GM23248 (cell line): ENCODE results near the gene DSTYK. TPM values are rescaled to one million over a fixed set of nuclear protein-coding genes. Genes with fewer than 3 reads are reported as not detected.

Experiments used
- DNase-seq: peaks from one replicate; pipeline ENCODE4 v3.0.0-alpha.2; 2015
- H2AFZ ChIP-seq: fragments of 200-600 bp; sonication (generic); 2 replicates; pipeline ENCODE4 v1.6.1; 2016; ENCODE audit warnings: antibody characterized with exemption
- H3F3A ChIP-seq: fragments of 200-600 bp; sonication (generic); 2 replicates; pipeline ENCODE4 v1.6.1; 2016; ENCODE audit warnings: mild to moderate bottlenecking, antibody characterized with exemption, mixed run types; ENCODE audit not compliant: insufficient read depth
- H3K27ac ChIP-seq: fragments of 200-600 bp; sonication (generic); 2 replicates; pipeline ENCODE4 v1.5.1; 2016; ENCODE audit warnings: mild to moderate bottlenecking
- H3K27me3 ChIP-seq: fragments of 200-600 bp; sonication (generic); replicated peaks from 2 replicates; pipeline ENCODE4 v1.6.1; 2016; ENCODE audit warnings: mild to moderate bottlenecking; ENCODE audit not compliant: insufficient read depth
- H3K36me3 ChIP-seq: fragments of 200-600 bp; sonication (generic); 2 replicates; pipeline ENCODE4 v1.6.1; 2016; ENCODE audit warnings: low read depth, mild to moderate bottlenecking
- H3K4me1 ChIP-seq: fragments of 200-600 bp; sonication (generic); 2 replicates; pipeline ENCODE4 v1.6.1; 2016; ENCODE audit warnings: mild to moderate bottlenecking; ENCODE audit not compliant: insufficient read depth
- H3K4me2 ChIP-seq: fragments of 200-600 bp; sonication (generic); one replicate; pipeline ENCODE4 v1.6.1; 2016; ENCODE audit warnings: mild to moderate bottlenecking; ENCODE audit not compliant: unreplicated experiment
- H3K4me3 ChIP-seq: fragments of 200-600 bp; sonication (generic); 2 replicates; pipeline ENCODE4 v1.5.1; 2016; ENCODE audit warnings: mild to moderate bottlenecking
- H3K79me2 ChIP-seq: fragments of 200-600 bp; sonication (generic); 2 replicates; pipeline ENCODE4 v1.6.1; 2016; ENCODE audit warnings: mild to moderate bottlenecking; ENCODE audit not compliant: insufficient read depth
- H3K9ac ChIP-seq: fragments of 200-600 bp; sonication (generic); 2 replicates; pipeline ENCODE4 v1.6.1; 2016; ENCODE audit warnings: mild to moderate bottlenecking
- H3K9me2 ChIP-seq: fragments of 200-600 bp; sonication (generic); 2 replicates; pipeline ENCODE4 v1.6.1; 2016; ENCODE audit warnings: mixed run types, mild to moderate bottlenecking, moderate library complexity; ENCODE audit not compliant: insufficient read depth
- H3K9me3 ChIP-seq: fragments of 200-600 bp; sonication (generic); one replicate; pipeline ENCODE4 v1.6.1; 2017; ENCODE audit warnings: low read depth
- H4K20me1 ChIP-seq: fragments of 200-600 bp; sonication (generic); 2 replicates; pipeline ENCODE4 v1.6.0; 2016; ENCODE audit not compliant: insufficient read depth
- EZH2 ChIP-seq: fragments of 200-600 bp; sonication (generic); IDR thresholded peaks from 2 replicates; pipeline ENCODE4 v1.6.1; 2018; ENCODE audit warnings: antibody characterized with exemption, mild to moderate bottlenecking; ENCODE audit not compliant: insufficient read depth, poor library complexity, severe bottlenecking
- EZH2phosphoT487 ChIP-seq: fragments of 200-600 bp; sonication (generic); IDR thresholded peaks from 2 replicates; pipeline ENCODE4 v1.6.1; 2018; ENCODE audit warnings: antibody characterized with exemption, moderate library complexity, mild to moderate bottlenecking, low read depth; ENCODE audit not compliant: insufficient read depth
- WGBS, 2 experiments: methylation state at CpG; one replicate each; pipeline ENCODE4 v1.1.6; 2015 to 2017; ENCODE audit warnings: low lambda C conversion rate in 2 of 2, low coverage in 1 of 2; ENCODE audit errors: missing lambda C conversion rate in 2 of 2; 5-methylcytosine and 5-hydroxymethylcytosine counted together
- in situ Hi-C: fragments of 300-500 bp; cut with MboI; formaldehyde crosslinking; loops from 2 replicates; pipeline ENCODE4 v1.15.0; 2020
- polyA plus RNA-seq: library from polyadenylated mRNA; unstranded; fragments of >200 nt; fragmentation: Nextera tagmentation; extraction: Ambion mirVana; gene quantifications from 2 replicates; pipeline ENCODE4 v1.2.1, GENCODE V29; 2016
- total RNA-seq: library from RNA; depleted of rRNA; stranded (reverse); fragments of >200 nt; shearing (Covaris generic); gene quantifications from 2 replicates; pipeline ENCODE4 v1.2.3, GENCODE V29; 2014; rRNA removed

The DSTYK gene
- total and polyA plus RNA-seq, 2 experiments from 2014 or later, result 9.8 to 12.1 TPM

DNA sequence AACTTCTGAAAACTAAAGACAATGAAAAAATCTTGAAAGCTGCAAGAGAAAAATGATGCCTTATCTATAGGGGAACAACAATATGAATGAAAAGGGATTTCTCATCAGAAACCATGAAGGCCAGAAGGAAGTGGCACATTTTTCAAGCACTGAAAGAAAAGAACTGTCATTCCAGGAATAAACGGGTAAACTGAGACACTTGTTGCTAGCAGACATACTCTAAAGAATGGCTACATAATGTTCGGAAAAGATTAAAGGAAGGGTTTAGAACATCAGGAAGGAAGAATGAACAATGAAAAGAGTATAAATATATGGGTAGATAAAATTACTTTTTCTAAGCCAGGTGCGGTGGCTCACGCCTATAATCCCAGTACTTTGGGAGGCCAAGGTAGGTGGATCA, 104.2 kb downstream of the DSTYK start:
- Histone ChIP-seq H3K4me3 (no peak overlapping the region), H3K27me3 (no peaks in the 10 kb centered on the region), H3K4me2 (no peak overlapping the region), H3K9ac (no peak overlapping the region), H3F3A (no peaks in the 10 kb centered on the region), H2AFZ (no peak overlapping the region), H3K36me3 (peaks cover 33% of the 10 kb centered on the region), H3K9me2 (no peaks in the 10 kb centered on the region), H3K79me2 (peaks cover 30% of the 10 kb centered on the region), H3K27ac (no peak overlapping the region), H3K4me1 (no peaks in the 10 kb centered on the region), H4K20me1 (no peaks in the 10 kb centered on the region), H3K9me3 (no peaks in the 10 kb centered on the region)
- in situ Hi-C loops, result no loop called here
- no peak for DNase-seq
- WGBS, 2 experiments, result 94 to 96% methylated on average over 4 of the region's 4 CpGs
- TF ChIP-seq EZH2phosphoT487, result no peak
- TF ChIP-seq EZH2, result no peak

DNA sequence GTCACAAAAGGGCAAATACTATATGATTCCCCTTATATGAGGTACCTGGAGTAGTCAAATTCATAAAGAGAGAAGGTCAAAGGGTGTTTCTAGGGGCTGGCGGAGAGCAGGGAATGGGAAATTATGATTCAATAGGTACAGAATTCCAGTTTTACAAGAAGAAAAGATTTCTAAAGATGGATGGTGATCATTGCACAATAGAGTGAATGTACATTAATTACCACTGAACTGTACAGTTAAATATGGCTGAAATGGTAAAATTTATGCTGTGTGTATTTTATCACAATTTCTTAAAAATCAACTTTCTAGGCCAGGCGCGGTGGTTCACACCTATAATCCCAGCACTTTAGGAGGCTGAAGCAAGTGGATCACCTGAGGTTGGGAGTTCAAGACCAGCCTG, 109.1 kb downstream of the DSTYK start:
- TF ChIP-seq EZH2phosphoT487, result no peak
- TF ChIP-seq EZH2, result no peak
- peaks cover 16% of the 10 kb centered on the region for H3K79me2 ChIP-seq
- DNase-seq, result no peak
- no peaks in the 10 kb centered on the region for H4K20me1 ChIP-seq
- no peak overlapping the region for H3K27ac ChIP-seq
- peaks cover 70% of the 10 kb centered on the region for H3K36me3 ChIP-seq
- H3K9me3 ChIP-seq, result no peaks in the 10 kb centered on the region
- no peaks in the 10 kb centered on the region for H3K27me3 ChIP-seq
- no peak overlapping the region for H3K4me3 ChIP-seq
- H3K4me2 ChIP-seq, result no peak overlapping the region
- WGBS, 2 experiments, result 96 to 100% methylated on average over 3 of the region's 3 CpGs
- in situ Hi-C loops, result no loop called here
- no peaks in the 10 kb centered on the region for H3K4me1 ChIP-seq
- no peaks in the 10 kb centered on the region for H3F3A ChIP-seq
- no peaks in the 10 kb centered on the region for H3K9me2 ChIP-seq
- H3K9ac ChIP-seq, result no peak overlapping the region
- no peak overlapping the region for H2AFZ ChIP-seq

DNA sequence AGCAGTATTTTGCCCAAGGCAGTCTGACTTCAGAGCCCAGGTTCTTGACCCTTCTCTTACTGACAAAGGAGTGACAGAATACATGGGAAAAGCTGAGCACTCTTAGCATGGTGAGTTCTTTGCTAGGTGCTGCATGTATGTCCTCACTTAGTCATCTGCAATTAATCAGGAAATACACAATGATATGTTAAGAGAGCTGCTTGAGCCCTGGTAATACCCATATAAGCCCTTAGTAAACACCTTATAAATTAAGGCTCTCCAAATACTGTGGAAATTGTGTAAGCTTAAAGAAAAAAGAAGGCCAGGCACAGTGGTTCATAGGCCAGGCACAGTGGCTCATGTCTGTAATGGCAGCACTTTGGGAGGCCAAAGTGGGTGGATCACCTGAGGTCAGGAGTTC, 113.3 kb downstream of the DSTYK start:
- no peaks in the 10 kb centered on the region for H3F3A ChIP-seq
- H3K4me1 ChIP-seq, result no peaks in the 10 kb centered on the region
- H3K9me3 ChIP-seq, result no peaks in the 10 kb centered on the region
- H3K4me2 ChIP-seq, result no peak overlapping the region
- H3K36me3 ChIP-seq, result peaks cover 87% of the 10 kb centered on the region
- H3K27me3 ChIP-seq, result no peaks in the 10 kb centered on the region
- no peaks in the 10 kb centered on the region for H3K9me2 ChIP-seq
- in situ Hi-C loops, result no loop called here
- no peak overlapping the region for H2AFZ ChIP-seq
- DNase-seq, result no peak
- no peaks in the 10 kb centered on the region for H4K20me1 ChIP-seq
- no peak for TF ChIP-seq EZH2phosphoT487
- TF ChIP-seq EZH2, result no peak
- no peak overlapping the region for H3K27ac ChIP-seq
- H3K9ac ChIP-seq, result no peak overlapping the region
- no peaks in the 10 kb centered on the region for H3K79me2 ChIP-seq
- H3K4me3 ChIP-seq, result no peak overlapping the region

DNA sequence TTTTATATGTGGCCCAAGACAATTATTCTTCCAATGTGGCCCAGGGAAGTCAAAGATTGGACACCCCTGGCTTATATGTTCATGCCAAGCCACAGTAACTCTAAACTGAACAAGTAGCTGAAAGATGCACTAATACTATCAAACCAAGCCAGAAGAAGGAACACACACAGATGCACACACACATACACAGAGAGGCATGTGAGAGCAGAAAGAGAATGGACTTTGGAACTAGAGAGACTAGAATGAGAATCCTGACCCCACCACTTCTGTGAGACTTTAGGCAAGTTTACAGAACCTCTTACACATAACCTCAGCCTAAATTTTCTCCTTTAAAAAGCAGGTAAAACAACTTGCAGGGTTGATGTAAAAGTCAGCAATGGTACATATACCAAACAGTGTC, 116.1 kb downstream of the DSTYK start:
- Histone ChIP-seq H3K4me1 (no peaks in the 10 kb centered on the region), H2AFZ (no peak overlapping the region), H3K4me3 (no peak overlapping the region), H3K79me2 (no peaks in the 10 kb centered on the region), H3K36me3 (peaks cover 68% of the 10 kb centered on the region), H4K20me1 (no peaks in the 10 kb centered on the region), H3K27me3 (no peaks in the 10 kb centered on the region), H3K27ac (no peak overlapping the region), H3K4me2 (no peak overlapping the region), H3F3A (no peaks in the 10 kb centered on the region), H3K9ac (no peak overlapping the region), H3K9me3 (no peaks in the 10 kb centered on the region), H3K9me2 (no peaks in the 10 kb centered on the region)
- no peak for DNase-seq
- in situ Hi-C loops, result no loop called here
- TF ChIP-seq EZH2phosphoT487 (no peak), EZH2 (no peak)

Other genes with a start within 250 kb of the DSTYK start
- gene CNTN2, start 168.5 kb downstream of the DSTYK start, total RNA-seq, result not detected in 2 replicates
- not detected in 2 replicates for gene CNTN2, start 168.5 kb downstream of the DSTYK start, polyA plus RNA-seq
- gene TMEM81, start 127.2 kb downstream of the DSTYK start, total RNA-seq, result 0.51 and 2.2 TPM in 2 replicates
- gene TMEM81, start 127.2 kb downstream of the DSTYK start, polyA plus RNA-seq, result 0.75 and 0.95 TPM in 2 replicates
- 14.3 and 30.2 TPM in 2 replicates for gene RBBP5, start 89.7 kb downstream of the DSTYK start, total RNA-seq
- 13.6 and 14.7 TPM in 2 replicates for gene RBBP5, start 89.7 kb downstream of the DSTYK start, polyA plus RNA-seq
- gene TMCC2, start 16.2 kb upstream of the DSTYK start, total RNA-seq, result 1.7 and 2.7 TPM in 2 replicates
- 0.39 and 0.63 TPM in 2 replicates for gene TMCC2, start 16.2 kb upstream of the DSTYK start, polyA plus RNA-seq
- gene NUAK2, start 110.0 kb upstream of the DSTYK start, total RNA-seq, result 3.0 and 4.4 TPM in 2 replicates
- 3.7 and 3.8 TPM in 2 replicates for gene NUAK2, start 110.0 kb upstream of the DSTYK start, polyA plus RNA-seq
- not detected in 2 replicates for gene KLHDC8A, start 145.2 kb upstream of the DSTYK start, total RNA-seq
- gene KLHDC8A, start 145.2 kb upstream of the DSTYK start, polyA plus RNA-seq, result 0.08 TPM in 1 of 2 replicates, not detected in the other
- gene LEMD1, start 210.4 kb upstream of the DSTYK start, total RNA-seq, result not detected in 2 replicates
- not detected in 2 replicates for gene LEMD1, start 210.4 kb upstream of the DSTYK start, polyA plus RNA-seq
- not detected in 2 replicates for gene BLACAT1, start 244.3 kb upstream of the DSTYK start, total RNA-seq
- gene BLACAT1, start 244.3 kb upstream of the DSTYK start, polyA plus RNA-seq, result not detected in 2 replicates